Glomerular visceral epithelial cell (primary cell): ENCODE measurements around the gene ANO2.

Experiments used
- DNase-seq: peaks from one replicate; pipeline ENCODE4 v3.0.0-alpha.2; 2016; ENCODE audit errors: extremely low spot score

ANO2 gene

GRCh38 chr12:5964913-5965900 is 20.1 kb upstream of the ANO2 start:
- peak; percentile 24 for DNase-seq

DNA sequence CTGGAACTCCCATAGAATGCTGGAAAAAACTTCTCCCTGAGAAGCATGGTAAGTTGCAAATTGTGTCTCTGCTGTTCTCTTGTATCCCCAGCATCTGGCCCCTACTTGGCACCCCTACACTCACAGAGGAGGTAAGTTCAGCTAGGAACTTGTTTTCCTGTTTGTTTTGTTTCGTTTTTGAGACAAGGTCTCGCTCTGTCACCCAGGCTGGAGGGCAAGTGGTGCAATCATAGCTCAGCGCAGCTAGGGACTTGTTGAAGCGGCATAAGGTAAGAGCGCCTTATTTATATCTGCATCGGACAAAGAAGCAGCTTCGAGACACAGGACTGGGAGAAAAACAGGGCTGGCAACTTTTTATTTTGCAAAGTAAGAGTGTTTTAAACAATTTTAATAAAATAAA is 18.5 kb upstream of the ANO2 start:
- no peak for DNase-seq

DNA sequence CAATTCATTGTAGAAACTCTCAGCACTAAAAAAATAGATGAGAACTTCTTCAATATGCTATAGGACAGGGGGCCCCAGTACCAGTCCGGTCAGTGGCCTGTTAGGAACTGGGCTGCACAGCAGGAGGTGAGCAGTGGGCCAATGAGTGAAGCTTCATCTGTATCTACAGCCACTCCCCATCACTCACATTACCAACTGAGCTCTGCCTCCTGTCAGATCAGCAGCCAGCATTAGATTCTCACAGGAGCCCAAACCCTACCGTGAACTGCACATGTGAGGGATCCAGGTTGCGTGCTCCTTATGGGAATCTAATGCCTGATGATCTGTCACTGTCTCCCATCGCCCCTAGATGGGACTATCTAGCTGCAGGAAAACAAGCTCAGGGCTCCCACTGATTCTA is 15.7 kb upstream of the ANO2 start:
- no peak for DNase-seq

DNA sequence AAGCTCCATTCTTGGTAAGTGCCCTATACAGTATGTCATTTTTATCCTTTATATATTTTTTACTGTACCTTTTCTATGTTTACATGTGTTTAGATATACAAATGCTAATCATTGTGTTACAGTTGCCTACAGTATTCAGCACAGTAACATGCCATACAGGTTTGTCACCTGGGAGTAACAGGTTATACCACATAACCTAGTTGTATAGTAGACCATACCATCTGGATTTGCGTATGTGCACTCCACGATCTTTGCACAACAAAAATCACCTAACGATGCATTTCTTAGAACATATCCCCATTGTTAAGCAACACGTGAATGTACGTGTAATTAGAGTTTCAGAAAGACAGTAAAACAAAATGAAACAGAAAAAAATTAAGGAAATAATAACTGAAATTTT is 11.9 kb upstream of the ANO2 start:
- DNase-seq, result no peak

- DNase-seq, result no peak
These were observed 9.6 kb upstream of the ANO2 start for GRCh38 chr12:5954661-5955060.

- no peak for DNase-seq
These were observed 9.0 kb upstream of the ANO2 start for GRCh38 chr12:5953835-5954586.

DNA sequence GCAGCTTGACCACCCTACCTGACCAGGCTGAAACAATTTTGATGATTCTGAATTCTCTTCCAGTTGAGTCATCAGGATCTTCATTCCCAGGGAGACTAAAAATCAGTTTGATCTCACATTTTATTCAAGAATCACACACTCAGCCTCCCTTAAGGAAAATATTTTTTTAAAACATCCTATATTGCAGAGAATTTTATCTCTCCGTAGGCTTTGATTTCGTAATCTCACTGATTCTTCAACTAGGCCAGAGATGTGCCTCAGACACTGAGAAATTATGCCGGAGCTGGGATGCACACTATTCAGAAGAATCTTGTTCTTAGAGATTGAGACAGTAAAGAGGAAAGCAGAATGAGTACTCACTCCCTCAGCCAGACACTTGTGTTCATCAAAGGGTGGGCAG is 7.0 kb upstream of the ANO2 start:
- DNase-seq, result no peak

GRCh38 chr12:5948696-5949095 is 3.6 kb upstream of the ANO2 start:
- DNase-seq, result no peak

GRCh38 chr12:5947006-5947405 is 1.9 kb upstream of the ANO2 start:
- DNase-seq, result no peak

DNA sequence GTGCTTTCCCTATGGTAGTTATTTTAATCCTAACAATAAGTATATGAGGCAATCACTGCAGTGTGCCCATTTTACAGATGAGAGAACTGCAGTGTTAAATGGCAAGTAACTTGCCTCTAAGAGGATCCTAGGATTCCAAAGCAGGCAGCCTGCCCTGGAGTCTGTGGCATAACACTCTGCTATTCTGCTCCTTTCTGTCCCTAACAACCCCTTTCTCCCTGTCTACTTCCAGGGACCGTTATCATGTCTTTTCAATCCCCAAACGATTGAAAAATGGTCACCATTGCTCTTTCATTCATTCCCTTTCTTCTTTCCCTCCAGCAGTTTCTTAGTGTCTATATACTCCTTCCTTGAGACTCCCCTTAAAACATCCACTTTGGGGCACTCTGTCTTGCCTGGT is 1.3 kb upstream of the ANO2 start:
- DNase-seq, result no peak

- DNase-seq, result no peak
These were observed 380 bp downstream of the ANO2 start for GRCh38 chr12:5944688-5945070.

GRCh38 chr12:5944053-5944452 is 1.0 kb downstream of the ANO2 start:
- DNase-seq, result no peak

GRCh38 chr12:5941907-5942306 is 3.2 kb downstream of the ANO2 start:
- no peak for DNase-seq

GRCh38 chr12:5927732-5928516 is 17.1 kb downstream of the ANO2 start:
- DNase-seq, result no peak

DNA sequence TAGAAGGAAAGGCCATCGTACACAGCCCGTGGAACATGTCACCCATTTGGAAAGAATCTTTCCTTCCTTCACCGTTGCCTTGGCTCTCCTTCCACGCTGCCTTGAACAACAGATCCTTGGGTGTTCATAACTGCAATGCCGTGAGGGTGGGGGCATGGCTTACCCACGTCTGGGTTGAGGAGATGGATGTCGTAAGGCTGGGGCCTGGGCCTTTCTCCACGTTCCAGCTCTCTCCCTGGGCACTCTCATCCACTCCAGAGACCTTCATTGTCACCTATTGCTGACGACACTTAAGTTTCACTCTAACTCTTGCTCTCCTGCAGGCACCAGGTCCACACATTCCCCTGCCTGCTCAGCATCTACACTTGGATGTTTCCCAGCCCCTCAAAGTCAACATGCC is 19.4 kb downstream of the ANO2 start:
- DNase-seq, result no peak

DNA sequence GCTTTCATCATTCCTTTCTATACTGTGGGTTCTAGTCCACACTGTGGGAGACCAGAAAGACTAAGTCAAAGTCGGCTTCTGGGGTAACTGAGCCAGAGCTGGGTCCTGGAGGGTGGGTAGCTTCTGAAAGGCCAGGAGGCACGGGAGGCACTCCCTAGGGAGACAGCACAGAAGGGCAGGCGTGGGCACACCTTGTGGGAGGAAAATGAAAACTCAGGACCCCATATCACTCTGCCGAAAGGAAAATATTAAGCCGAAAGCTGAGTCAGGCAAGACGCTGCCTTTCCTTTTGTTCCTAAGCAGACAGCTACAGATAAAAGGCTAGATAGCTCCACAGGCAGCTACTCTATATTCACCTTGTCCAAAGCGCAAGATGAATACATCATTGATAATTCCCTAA is 20.7 kb downstream of the ANO2 start:
- DNase-seq, result no peak

DNA sequence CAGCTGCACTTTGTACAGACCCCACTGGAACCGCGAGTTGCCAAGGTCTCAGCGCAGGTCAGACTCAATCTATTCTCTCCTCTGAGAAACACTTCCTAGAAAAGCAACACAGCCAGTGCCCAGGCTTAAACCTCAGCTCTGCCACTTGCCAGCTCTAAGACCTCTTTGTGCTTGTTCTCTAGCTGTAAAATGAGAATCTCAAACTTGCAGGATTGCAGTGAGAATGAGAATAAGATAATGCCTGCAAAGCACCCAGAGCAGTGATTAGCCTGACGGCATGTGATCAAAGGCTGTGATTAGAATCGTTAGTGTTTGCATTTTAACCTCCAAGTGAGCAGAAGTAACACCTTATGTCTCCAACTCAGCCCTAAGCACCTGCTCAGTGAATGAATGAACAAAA is 21.3 kb downstream of the ANO2 start:
- no peak for DNase-seq

DNA sequence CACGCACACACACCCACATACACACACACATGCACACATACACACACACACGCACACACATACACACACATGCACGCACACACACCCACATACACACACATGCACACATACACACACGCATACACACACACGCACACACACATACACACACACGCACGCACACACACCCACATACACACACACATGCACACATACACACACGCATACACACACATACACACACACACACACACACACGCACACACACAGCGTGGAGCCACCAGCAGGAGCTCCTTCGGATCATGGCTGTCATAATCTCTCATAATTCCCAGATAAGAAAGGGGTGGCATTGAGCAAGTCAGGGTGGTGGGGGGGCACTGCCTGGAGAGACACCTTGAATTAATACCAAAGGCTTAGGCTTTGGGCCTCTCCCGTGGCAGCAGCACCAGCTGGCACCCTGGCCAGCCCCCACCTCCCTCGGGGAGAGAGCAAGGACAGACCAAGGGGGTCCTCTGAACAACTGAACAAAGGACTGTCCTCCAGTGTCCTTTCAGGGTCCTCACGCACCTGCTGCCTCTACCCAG is 21.9 kb downstream of the ANO2 start:
- DNase-seq, result no peak

DNA sequence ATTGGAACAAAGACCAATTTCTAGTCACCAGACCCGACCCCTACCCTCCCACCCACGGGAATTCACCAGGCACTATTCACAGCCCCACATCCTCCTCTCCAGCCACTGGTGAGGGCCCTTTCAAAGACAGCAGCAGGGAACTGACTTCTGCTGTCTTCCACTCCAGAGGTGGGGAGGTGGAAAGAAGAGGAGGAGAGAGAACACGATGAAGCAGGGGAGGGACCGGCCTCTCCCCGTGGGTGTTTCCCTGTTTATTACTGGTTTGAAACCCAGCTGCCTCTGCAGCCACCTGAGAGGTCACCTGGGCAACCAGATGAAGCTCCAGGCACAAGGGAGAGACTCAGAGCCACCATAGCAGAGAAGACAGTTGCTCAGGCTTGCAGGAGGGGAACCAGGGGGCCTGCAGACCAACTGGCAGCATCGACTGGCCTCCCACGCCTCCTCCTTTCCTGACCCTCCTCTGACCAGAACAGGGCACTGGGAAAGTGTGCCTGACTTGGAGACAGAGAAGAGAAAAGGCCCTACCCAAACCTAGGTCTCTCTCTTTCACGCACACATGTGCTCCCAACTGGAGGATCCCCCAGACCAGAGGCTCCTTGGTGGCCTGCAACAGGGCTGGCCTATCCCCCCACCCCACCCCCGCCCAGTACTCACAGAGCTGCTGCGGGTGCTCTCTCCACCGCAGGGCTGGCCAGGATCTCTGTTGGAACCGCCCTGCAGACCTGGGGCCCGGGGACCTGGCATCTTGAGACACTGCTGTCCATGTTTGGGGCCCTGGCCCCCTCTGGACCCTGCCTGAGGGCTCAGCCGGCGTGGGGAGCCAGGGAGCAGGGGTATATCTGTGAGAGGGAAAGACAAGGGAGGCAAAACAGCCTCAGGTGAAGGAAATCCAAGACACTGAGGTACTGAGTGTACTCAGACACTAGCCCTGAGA is 22.8 kb downstream of the ANO2 start:
- no peak for DNase-seq

DNA sequence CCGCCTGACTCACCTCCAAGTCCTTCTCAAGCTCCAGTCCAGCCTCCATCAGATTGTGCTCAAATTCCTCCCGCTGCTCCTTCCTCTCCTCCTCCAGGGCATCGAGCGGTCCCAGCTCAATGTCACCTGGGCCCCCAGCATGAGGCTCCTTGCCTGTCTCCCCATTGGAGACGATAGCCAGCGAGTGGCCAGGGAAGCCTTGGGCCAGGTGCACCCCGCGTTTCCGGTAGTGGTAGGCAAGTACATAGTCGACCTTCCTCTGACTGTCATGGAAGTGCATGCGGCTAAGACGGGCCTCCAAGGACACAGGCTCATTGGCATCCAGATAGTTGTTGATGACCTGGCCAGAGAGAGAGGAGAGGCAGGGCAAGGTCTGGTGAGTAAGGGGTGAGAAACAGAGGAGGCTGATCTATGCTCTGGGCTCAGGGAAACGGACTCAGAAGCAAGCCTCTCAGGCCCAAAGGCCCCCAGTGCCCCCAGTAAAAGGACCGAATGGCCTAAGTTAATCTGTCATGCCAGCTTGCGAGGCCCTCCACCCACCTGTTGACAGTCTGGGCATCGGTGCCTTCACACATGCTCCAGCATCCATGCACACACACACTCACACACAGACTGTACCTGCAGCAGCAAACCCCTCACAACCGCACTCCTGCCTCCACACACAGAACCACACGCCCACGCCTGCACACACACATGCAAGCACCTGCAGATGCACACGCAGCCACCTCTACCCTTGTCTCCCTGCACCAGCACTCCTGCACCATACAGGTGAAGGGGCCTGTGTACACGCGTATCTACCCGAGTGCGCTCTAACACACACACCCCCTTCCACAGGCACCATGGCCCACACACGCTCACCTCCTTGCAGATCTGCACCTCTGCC is 23.8 kb downstream of the ANO2 start:
- no peak for DNase-seq
